ENCODE data around the gene CBX4. TPM values are rescaled to one million over a fixed set of nuclear protein-coding genes. Genes with fewer than 3 reads are reported as not detected.

CBX4 gene
- polyA plus RNA-seq, 2 donors: 10.7 to 15.8 TPM

- Histone ChIP-seq H3K4me1 (ENCODE audit: control insufficient read depth in 2 of 2, insufficient read depth in 2 of 2, low read length in 1 of 2) (no peaks in the 10 kb centered on the region), H3K27me3 (ENCODE audit: control insufficient read depth in 1 of 2, insufficient read depth in 2 of 2, low read length in 2 of 2) (peaks cover 0 to 2% of the 10 kb centered on the region in 2 donors), H3K27ac (ENCODE audit: low read depth in 2 of 2, low read length in 1 of 2) (no peak overlapping the region), H3K36me3 (ENCODE audit: control insufficient read depth in 2 of 2, insufficient read depth in 2 of 2, low read length in 1 of 2) (no peaks in the 10 kb centered on the region), H3K4me3 (ENCODE audit: low read depth in 1 of 2, low read length in 2 of 2) (no peak overlapping the region), H3K9me3 (ENCODE audit: control insufficient read depth in 2 of 2, insufficient read depth in 1 of 2, low read depth in 1 of 2, low read length in 1 of 2) (peaks cover 0 to 3% of the 10 kb centered on the region in 2 donors)
- 75 to 76% methylated on average over 10 of the region's 10 CpGs for WGBS, 2 donors
Observed at GRCh38 chr17:79872762-79873161, 33.5 kb upstream of the CBX4 start.

DNA sequence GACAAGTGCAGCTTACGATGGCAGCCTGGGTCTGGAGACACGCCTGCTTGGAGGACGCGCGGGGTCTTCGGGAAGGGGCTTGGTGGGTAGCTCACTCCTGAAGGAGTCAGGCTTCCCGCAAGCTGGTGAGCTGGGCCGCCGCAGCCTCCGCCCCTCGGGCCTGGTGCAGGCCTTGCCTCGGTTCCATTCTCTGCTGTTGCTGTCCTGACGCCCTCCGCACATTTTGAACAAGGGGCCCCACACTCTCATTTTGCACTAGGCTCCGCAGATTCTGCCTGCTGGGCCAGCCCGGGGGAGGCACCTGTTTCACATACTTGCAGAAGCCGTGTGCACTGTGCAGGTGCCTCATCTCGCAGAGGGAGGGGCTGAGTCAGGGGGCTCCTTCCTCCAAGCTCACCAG, 31.9 kb upstream of the CBX4 start:
- Histone ChIP-seq H3K9me3 (ENCODE audit: control insufficient read depth in 2 of 2, insufficient read depth in 1 of 2, low read depth in 1 of 2, low read length in 1 of 2) (no peaks in the 10 kb centered on the region), H3K36me3 (ENCODE audit: control insufficient read depth in 2 of 2, insufficient read depth in 2 of 2, low read length in 1 of 2) (no peaks in the 10 kb centered on the region), H3K4me3 (ENCODE audit: low read depth in 1 of 2, low read length in 2 of 2) (no peak overlapping the region), H3K4me1 (ENCODE audit: control insufficient read depth in 2 of 2, insufficient read depth in 2 of 2, low read length in 1 of 2) (peaks cover 0 to 2% of the 10 kb centered on the region in 2 donors), H3K27me3 (ENCODE audit: control insufficient read depth in 1 of 2, insufficient read depth in 2 of 2, low read length in 2 of 2) (peaks cover 0 to 2% of the 10 kb centered on the region in 2 donors), H3K27ac (ENCODE audit: low read depth in 2 of 2, low read length in 1 of 2) (no peak overlapping the region)
- 87% methylated on average over 18 of the region's 18 CpGs for WGBS, 2 donors

DNA sequence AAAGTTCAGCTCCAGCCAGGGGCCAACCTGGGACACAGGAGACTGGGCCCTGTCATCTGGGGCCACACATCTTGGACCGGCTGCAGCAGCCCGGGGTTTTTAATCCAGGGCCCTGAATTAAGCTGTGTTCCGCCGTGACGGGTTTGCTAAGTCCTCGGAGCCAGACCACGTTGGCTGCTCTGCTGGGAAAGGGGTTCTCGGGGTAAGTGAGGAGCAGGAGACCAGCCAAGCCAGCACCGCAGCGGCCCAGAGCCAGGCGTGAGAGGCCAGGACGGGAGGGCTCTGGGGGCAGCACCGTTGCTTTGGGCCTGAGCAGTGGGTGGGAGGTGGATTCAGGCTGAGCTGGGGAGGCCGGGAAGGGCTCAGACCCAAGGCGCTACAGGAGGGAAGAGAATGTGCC, 31.3 kb upstream of the CBX4 start:
- H3K9me3 ChIP-seq (ENCODE audit: control insufficient read depth in 2 of 2, insufficient read depth in 1 of 2, low read depth in 1 of 2, low read length in 1 of 2): no peaks in the 10 kb centered on the region

DNA sequence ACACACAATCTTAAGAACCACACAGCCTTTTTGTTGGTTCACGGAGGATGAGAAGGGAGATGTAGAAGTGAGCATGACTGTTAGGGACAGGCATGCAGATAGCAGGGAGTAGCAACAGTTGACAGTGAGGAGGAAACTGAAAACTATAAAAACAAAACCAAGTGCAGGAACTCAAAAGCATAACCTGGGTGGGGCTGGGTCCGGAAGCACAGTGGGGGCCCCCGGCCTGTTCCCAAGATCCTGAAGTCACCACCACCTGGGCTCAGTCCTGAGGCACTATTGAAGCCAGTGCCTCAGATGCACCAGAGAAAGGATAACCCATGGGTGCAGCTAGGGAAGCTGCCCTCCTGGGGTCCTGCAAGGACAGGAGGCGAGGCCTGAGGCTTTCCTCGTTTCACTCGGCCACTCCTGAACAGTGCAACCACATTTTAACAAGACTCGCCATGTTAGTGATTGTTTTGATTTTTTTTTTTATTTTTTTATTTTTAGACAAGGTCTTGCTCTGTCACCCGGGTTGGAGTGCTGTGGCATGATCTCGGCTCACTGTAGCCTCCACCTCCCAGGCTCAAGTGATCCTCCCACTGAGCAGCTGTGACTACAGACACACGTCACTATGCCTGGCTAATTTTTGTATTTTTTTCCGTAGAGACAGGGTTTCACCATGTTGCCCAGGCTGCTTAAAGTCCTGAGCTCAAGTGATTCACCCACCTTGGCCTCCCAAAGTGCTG, 27.7 kb upstream of the CBX4 start:
- H3K9me3 ChIP-seq (ENCODE audit: control insufficient read depth in 2 of 2, insufficient read depth in 1 of 2, low read depth in 1 of 2, low read length in 1 of 2): no peaks in the 10 kb centered on the region
- H3K4me1 ChIP-seq (ENCODE audit: control insufficient read depth in 2 of 2, insufficient read depth in 2 of 2, low read length in 1 of 2): peaks cover 0 to 2% of the 10 kb centered on the region in 2 donors
- no peak overlapping the region for H3K27ac ChIP-seq (ENCODE audit: low read depth in 2 of 2, low read length in 1 of 2)
- no peak overlapping the region for H3K4me3 ChIP-seq (ENCODE audit: low read depth in 1 of 2, low read length in 2 of 2)
- WGBS, 2 donors: 78 to 84% methylated on average over 11 of the region's 11 CpGs
- H3K27me3 ChIP-seq (ENCODE audit: control insufficient read depth in 1 of 2, insufficient read depth in 2 of 2, low read length in 2 of 2): peaks cover 0 to 2% of the 10 kb centered on the region in 2 donors
- H3K36me3 ChIP-seq (ENCODE audit: control insufficient read depth in 2 of 2, insufficient read depth in 2 of 2, low read length in 1 of 2): no peaks in the 10 kb centered on the region

More for the DNA sequence above, 31.3 kb upstream of the CBX4 start:
- Histone ChIP-seq H3K4me3 (ENCODE audit: low read depth in 1 of 2, low read length in 2 of 2) (no peak overlapping the region), H3K27me3 (ENCODE audit: control insufficient read depth in 1 of 2, insufficient read depth in 2 of 2, low read length in 2 of 2) (peaks cover 0 to 2% of the 10 kb centered on the region in 2 donors), H3K4me1 (ENCODE audit: control insufficient read depth in 2 of 2, insufficient read depth in 2 of 2, low read length in 1 of 2) (peaks cover 0 to 2% of the 10 kb centered on the region in 2 donors), H3K36me3 (ENCODE audit: control insufficient read depth in 2 of 2, insufficient read depth in 2 of 2, low read length in 1 of 2) (no peaks in the 10 kb centered on the region), H3K27ac (ENCODE audit: low read depth in 2 of 2, low read length in 1 of 2) (no peak overlapping the region)
- 92 to 94% methylated on average over 14 to 15 of the region's 15 CpGs for WGBS, 2 donors

GRCh38 chr17:79865351-79866210, 26.3 kb upstream of the CBX4 start:
- no peak overlapping the region for H3K27ac ChIP-seq (ENCODE audit: low read depth in 2 of 2, low read length in 1 of 2)
- WGBS, 2 donors: 63 to 68% methylated on average over 18 of the region's 18 CpGs
- no peaks in the 10 kb centered on the region for H3K9me3 ChIP-seq (ENCODE audit: control insufficient read depth in 2 of 2, insufficient read depth in 1 of 2, low read depth in 1 of 2, low read length in 1 of 2)

DNA sequence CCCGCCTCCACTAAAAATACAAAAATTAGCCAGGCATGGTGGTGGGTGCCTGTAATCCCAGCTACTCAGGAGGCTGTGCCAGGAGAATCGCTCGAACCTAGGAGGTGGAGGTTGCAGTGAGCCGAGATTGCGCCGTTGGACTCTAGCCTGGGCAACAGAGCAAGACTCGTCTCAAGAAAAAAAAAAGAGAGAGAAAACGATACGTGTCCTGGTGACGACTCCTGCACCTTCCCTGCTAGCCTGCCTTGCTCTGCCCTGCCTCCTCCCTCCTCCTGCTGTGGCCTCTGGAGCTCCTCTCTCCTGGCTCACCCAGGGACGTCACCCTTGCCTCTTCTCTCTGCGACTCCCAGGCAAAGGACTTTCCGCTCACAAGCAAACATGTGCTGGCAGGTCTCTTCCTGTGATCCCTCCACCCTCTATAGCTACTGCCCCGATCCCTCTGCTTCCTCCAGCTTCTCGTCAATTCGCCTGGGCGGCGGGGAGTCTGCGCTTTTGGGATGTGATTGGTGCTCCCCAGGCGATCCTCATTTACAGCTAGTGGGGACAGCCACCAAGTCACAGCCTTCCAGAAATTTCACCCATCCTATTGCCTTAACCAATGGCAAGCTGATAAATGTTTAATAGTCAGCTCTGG, 25.5 kb upstream of the CBX4 start:
- Histone ChIP-seq H3K36me3 (ENCODE audit: control insufficient read depth in 2 of 2, insufficient read depth in 2 of 2, low read length in 1 of 2) (no peaks in the 10 kb centered on the region), H3K27me3 (ENCODE audit: control insufficient read depth in 1 of 2, insufficient read depth in 2 of 2, low read length in 2 of 2) (peaks cover 0 to 2% of the 10 kb centered on the region in 2 donors), H3K27ac (ENCODE audit: low read depth in 2 of 2, low read length in 1 of 2) (no peak overlapping the region), H3K9me3 (ENCODE audit: control insufficient read depth in 2 of 2, insufficient read depth in 1 of 2, low read depth in 1 of 2, low read length in 1 of 2) (no peaks in the 10 kb centered on the region), H3K4me3 (ENCODE audit: low read depth in 1 of 2, low read length in 2 of 2) (no peak overlapping the region), H3K4me1 (ENCODE audit: control insufficient read depth in 2 of 2, insufficient read depth in 2 of 2, low read length in 1 of 2) (peaks cover 0 to 2% of the 10 kb centered on the region in 2 donors)
- 48 to 59% methylated on average over 19 to 20 of the region's 20 CpGs for WGBS, 2 donors

More at GRCh38 chr17:79865351-79866210, 26.3 kb upstream of the CBX4 start:
- Histone ChIP-seq H3K36me3 (ENCODE audit: control insufficient read depth in 2 of 2, insufficient read depth in 2 of 2, low read length in 1 of 2) (no peaks in the 10 kb centered on the region), H3K4me3 (ENCODE audit: low read depth in 1 of 2, low read length in 2 of 2) (no peak overlapping the region), H3K27me3 (ENCODE audit: control insufficient read depth in 1 of 2, insufficient read depth in 2 of 2, low read length in 2 of 2) (peaks cover 0 to 2% of the 10 kb centered on the region in 2 donors), H3K4me1 (ENCODE audit: control insufficient read depth in 2 of 2, insufficient read depth in 2 of 2, low read length in 1 of 2) (peaks cover 0 to 2% of the 10 kb centered on the region in 2 donors)

- no peaks in the 10 kb centered on the region for H3K9me3 ChIP-seq (ENCODE audit: control insufficient read depth in 2 of 2, insufficient read depth in 1 of 2, low read depth in 1 of 2, low read length in 1 of 2)
- H3K4me3 ChIP-seq (ENCODE audit: low read depth in 1 of 2, low read length in 2 of 2): no peak overlapping the region
- H3K27me3 ChIP-seq (ENCODE audit: control insufficient read depth in 1 of 2, insufficient read depth in 2 of 2, low read length in 2 of 2): peaks cover 0 to 2% of the 10 kb centered on the region in 2 donors
- H3K27ac ChIP-seq (ENCODE audit: low read depth in 2 of 2, low read length in 1 of 2): no peak overlapping the region
- no peaks in the 10 kb centered on the region for H3K36me3 ChIP-seq (ENCODE audit: control insufficient read depth in 2 of 2, insufficient read depth in 2 of 2, low read length in 1 of 2)
- 85 to 87% methylated on average over 9 of the region's 9 CpGs for WGBS, 2 donors
- peaks cover 0 to 2% of the 10 kb centered on the region in 2 donors for H3K4me1 ChIP-seq (ENCODE audit: control insufficient read depth in 2 of 2, insufficient read depth in 2 of 2, low read length in 1 of 2)
Observed at GRCh38 chr17:79864147-79864546, 24.9 kb upstream of the CBX4 start.

DNA sequence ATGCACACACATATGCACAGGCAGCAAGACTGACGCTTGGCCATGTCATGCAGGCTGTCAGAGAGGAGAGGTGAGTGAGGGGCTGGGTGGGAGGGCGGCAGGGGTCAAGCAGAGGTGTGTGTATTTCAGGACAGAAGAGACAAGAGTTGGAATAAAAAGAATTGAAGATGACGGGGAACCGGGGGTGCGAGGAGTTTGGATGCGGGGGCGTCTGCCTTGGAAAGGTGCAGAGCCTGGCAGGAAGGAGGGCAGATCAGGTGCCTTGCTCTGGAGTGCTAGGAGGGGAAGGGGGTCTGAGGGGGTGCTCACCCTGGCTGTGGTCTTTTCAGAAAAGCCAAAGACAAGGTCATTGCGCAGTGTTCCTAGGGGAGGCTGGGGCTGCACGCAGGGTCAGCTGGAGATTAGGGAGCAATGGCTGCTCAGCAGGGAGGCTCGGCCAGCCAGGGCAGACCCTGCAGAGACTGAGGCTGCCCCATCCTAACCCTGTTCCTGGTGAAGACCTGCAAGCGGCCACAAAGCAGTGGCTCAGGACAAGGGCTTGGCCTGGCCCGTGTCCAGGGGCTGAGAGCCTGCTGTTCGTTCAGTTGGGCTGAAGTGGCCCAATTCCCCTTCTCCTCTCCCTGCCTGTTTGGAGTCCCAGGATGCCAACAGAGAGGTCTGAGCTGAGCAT, 23.7 kb upstream of the CBX4 start:
- 74 to 77% methylated on average over 13 of the region's 13 CpGs for WGBS, 2 donors
- no peaks in the 10 kb centered on the region for H3K27me3 ChIP-seq (ENCODE audit: control insufficient read depth in 1 of 2, insufficient read depth in 2 of 2, low read length in 2 of 2)
- peaks cover 0 to 2% of the 10 kb centered on the region in 2 donors for H3K4me1 ChIP-seq (ENCODE audit: control insufficient read depth in 2 of 2, insufficient read depth in 2 of 2, low read length in 1 of 2)
- H3K9me3 ChIP-seq (ENCODE audit: control insufficient read depth in 2 of 2, insufficient read depth in 1 of 2, low read depth in 1 of 2, low read length in 1 of 2): no peaks in the 10 kb centered on the region
- no peaks in the 10 kb centered on the region for H3K36me3 ChIP-seq (ENCODE audit: control insufficient read depth in 2 of 2, insufficient read depth in 2 of 2, low read length in 1 of 2)
- no peak overlapping the region for H3K27ac ChIP-seq (ENCODE audit: low read depth in 2 of 2, low read length in 1 of 2)
- H3K4me3 ChIP-seq (ENCODE audit: low read depth in 1 of 2, low read length in 2 of 2): no peak overlapping the region

GRCh38 chr17:79862238-79862637, 23.0 kb upstream of the CBX4 start:
- WGBS, 2 donors: 44 to 48% methylated on average over 5 of the region's 5 CpGs
- Histone ChIP-seq H3K36me3 (ENCODE audit: control insufficient read depth in 2 of 2, insufficient read depth in 2 of 2, low read length in 1 of 2) (no peaks in the 10 kb centered on the region), H3K27ac (ENCODE audit: low read depth in 2 of 2, low read length in 1 of 2) (no peak overlapping the region), H3K9me3 (ENCODE audit: control insufficient read depth in 2 of 2, insufficient read depth in 1 of 2, low read depth in 1 of 2, low read length in 1 of 2) (no peaks in the 10 kb centered on the region), H3K27me3 (ENCODE audit: control insufficient read depth in 1 of 2, insufficient read depth in 2 of 2, low read length in 2 of 2) (no peaks in the 10 kb centered on the region), H3K4me1 (ENCODE audit: control insufficient read depth in 2 of 2, insufficient read depth in 2 of 2, low read length in 1 of 2) (peaks cover 0 to 2% of the 10 kb centered on the region in 2 donors), H3K4me3 (ENCODE audit: low read depth in 1 of 2, low read length in 2 of 2) (no peak overlapping the region)

All from esophagus (tissue), 2 donors.